ENCODE measurements around the gene YY1AP1. TPM values are rescaled to one million over a fixed set of nuclear protein-coding genes. Genes with fewer than 3 reads are reported as not detected.
"Not testable (repeated sequence)": the region's sequence is repeated elsewhere in the genome, so short reads cannot be mapped to it uniquely, and the experiment has no call there.

The YY1AP1 gene
- total RNA-seq, 1 experiment from 2014 or later = 37.6 TPM

- intact Hi-C loops (cut with micrococcal nuclease) = no loop called here
- peaks cover 35% of the 10 kb centered on the region; the same call in 1 of the 2 replicates for H3K36me3 ChIP-seq (ENCODE audit: low read depth, low read length)
- H3K27ac ChIP-seq (ENCODE audit: low read length) = no peak overlapping the region
- no peak overlapping the region for H3K9ac ChIP-seq (ENCODE audit: low read length)
- H3K4me3 ChIP-seq (ENCODE audit: low read length) = no peak overlapping the region
- H3K4me2 ChIP-seq (ENCODE audit: low read length) = no peak overlapping the region
- BruUV-seq (replicated peaks) = no TSS peak
- H3K27me3 ChIP-seq (ENCODE audit: low read length) = no peaks in the 10 kb centered on the region
- CTCF ChIA-PET = no interaction called here
- no peak for TF ChIP-seq EZH2 (IDR thresholded peaks at IDR 0.05; ENCODE audit: low read length, unreplicated experiment)
- TF ChIP-seq, protein P1, sequence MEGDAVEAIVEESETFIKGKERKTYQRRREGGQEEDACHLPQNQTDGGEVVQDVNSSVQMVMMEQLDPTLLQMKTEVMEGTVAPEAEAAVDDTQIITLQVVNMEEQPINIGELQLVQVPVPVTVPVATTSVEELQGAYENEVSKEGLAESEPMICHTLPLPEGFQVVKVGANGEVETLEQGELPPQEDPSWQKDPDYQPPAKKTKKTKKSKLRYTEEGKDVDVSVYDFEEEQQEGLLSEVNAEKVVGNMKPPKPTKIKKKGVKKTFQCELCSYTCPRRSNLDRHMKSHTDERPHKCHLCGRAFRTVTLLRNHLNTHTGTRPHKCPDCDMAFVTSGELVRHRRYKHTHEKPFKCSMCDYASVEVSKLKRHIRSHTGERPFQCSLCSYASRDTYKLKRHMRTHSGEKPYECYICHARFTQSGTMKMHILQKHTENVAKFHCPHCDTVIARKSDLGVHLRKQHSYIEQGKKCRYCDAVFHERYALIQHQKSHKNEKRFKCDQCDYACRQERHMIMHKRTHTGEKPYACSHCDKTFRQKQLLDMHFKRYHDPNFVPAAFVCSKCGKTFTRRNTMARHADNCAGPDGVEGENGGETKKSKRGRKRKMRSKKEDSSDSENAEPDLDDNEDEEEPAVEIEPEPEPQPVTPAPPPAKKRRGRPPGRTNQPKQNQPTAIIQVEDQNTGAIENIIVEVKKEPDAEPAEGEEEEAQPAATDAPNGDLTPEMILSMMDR (conservative IDR thresholded peaks at IDR 0.05; ENCODE audit: low read depth, low read length) = no peak
- TF ChIP-seq EZH2phosphoT487 (IDR thresholded peaks at IDR 0.05; ENCODE audit: borderline replicate concordance, low read length) = no peak
- no peaks in the 10 kb centered on the region for H3F3A ChIP-seq (ENCODE audit: low read length, unreplicated experiment)
- POLR2A ChIA-PET (ENCODE audit: unreplicated experiment) = no interaction called here
- no peaks in the 10 kb centered on the region for H3K9me2 ChIP-seq (replicated peaks; ENCODE audit: low read length)
- H3K79me2 ChIP-seq (ENCODE audit: low read length) = peaks cover 13% of the 10 kb centered on the region; the same call in 1 of the 2 replicates
- DNase-seq (no peak), ATAC-seq (no peak)
- H4K20me1 ChIP-seq (ENCODE audit: low read length) = no peaks in the 10 kb centered on the region
- H2AFZ ChIP-seq (ENCODE audit: low read length) = no peak overlapping the region
- no peaks in the 10 kb centered on the region for H3K4me1 ChIP-seq (ENCODE audit: insufficient read depth, low read length)
- no peaks in the 10 kb centered on the region for H3K9me3 ChIP-seq (ENCODE audit: low read length)
Observed at GRCh38 chr1:155717041-155717440, 28.5 kb upstream of the YY1AP1 start.

DNA sequence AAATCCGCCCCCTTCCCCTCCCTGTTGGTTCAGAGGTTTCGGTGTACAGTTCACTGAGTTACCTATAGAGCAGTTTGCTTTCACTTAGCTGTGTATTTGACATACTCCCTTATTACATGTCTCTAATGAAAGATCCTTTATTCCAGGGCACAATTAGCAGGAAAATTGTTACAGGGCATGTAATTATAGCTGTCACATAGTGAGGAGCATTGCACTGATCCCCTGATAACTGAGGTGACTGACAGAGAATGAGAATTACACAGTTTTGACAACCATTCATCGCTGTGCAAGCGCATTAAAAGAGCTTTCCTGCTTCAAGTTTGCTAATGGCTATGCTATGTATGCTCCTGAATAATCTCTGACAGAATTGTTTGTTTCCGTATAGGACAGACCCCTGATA is 27.2 kb upstream of the YY1AP1 start:
- H3K9me2 ChIP-seq (replicated peaks; ENCODE audit: low read length) = no peaks in the 10 kb centered on the region
- no peak for TF ChIP-seq EZH2phosphoT487 (IDR thresholded peaks at IDR 0.05; ENCODE audit: borderline replicate concordance, low read length)
- TF ChIP-seq EZH2 (IDR thresholded peaks at IDR 0.05; ENCODE audit: low read length, unreplicated experiment) = no peak
- TF ChIP-seq, protein P1 (conservative IDR thresholded peaks at IDR 0.05; ENCODE audit: low read depth, low read length) = no peak
- H3K4me2 ChIP-seq (ENCODE audit: low read length) = no peak overlapping the region
- H3K4me1 ChIP-seq (ENCODE audit: insufficient read depth, low read length) = no peaks in the 10 kb centered on the region
- no peak overlapping the region for H2AFZ ChIP-seq (ENCODE audit: low read length)
- BruUV-seq (replicated peaks) = no TSS peak
- no peak for DNase-seq
- H4K20me1 ChIP-seq (ENCODE audit: low read length) = no peaks in the 10 kb centered on the region
- POLR2A ChIA-PET (ENCODE audit: unreplicated experiment) = no interaction called here
- no peaks in the 10 kb centered on the region for H3K27me3 ChIP-seq (ENCODE audit: low read length)
- no peaks in the 10 kb centered on the region for H3K9me3 ChIP-seq (ENCODE audit: low read length)
- no peak overlapping the region for H3K27ac ChIP-seq (ENCODE audit: low read length)
- no peak for ATAC-seq
- CTCF ChIA-PET = no interaction called here
- no peaks in the 10 kb centered on the region for H3F3A ChIP-seq (ENCODE audit: low read length, unreplicated experiment)
- no peak overlapping the region for H3K4me3 ChIP-seq (ENCODE audit: low read length)
- H3K79me2 ChIP-seq (ENCODE audit: low read length) = peaks cover 13% of the 10 kb centered on the region; the same call in 1 of the 2 replicates
- intact Hi-C loops (cut with micrococcal nuclease) = no loop called here
- no peak overlapping the region for H3K9ac ChIP-seq (ENCODE audit: low read length)
- H3K36me3 ChIP-seq (ENCODE audit: low read depth, low read length) = peaks cover 33% of the 10 kb centered on the region; the same call in 1 of the 2 replicates

DNA sequence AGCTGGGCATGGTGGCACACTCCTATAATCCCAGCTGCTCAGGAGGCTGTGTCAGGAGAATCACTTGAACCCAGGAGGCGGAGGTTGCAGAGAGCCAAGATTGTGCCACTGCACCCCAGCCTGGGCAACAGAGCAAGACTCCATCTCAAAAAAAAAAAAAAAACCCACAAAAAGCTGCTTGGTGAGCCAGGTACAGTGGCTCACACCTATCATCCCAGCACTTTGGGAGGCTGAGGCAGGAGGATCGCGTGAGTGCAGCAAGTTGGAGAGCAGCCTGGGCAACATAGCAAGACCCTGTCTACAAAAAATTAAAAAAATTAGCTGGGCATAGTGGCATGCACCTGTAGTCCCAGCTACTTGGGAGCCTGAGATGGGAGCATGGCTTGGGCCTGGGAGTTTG is 26.5 kb upstream of the YY1AP1 start:
- H3K9ac ChIP-seq (ENCODE audit: low read length); H3F3A ChIP-seq (ENCODE audit: low read length, unreplicated experiment); POLR2A ChIA-PET (ENCODE audit: unreplicated experiment); H3K4me3 ChIP-seq (ENCODE audit: low read length); H3K4me2 ChIP-seq (ENCODE audit: low read length); H3K9me3 ChIP-seq (ENCODE audit: low read length); H3K9me2 ChIP-seq (replicated peaks; ENCODE audit: low read length); ATAC-seq; H2AFZ ChIP-seq (ENCODE audit: low read length); DNase-seq; H3K4me1 ChIP-seq (ENCODE audit: insufficient read depth, low read length); BruUV-seq (replicated peaks); H4K20me1 ChIP-seq (ENCODE audit: low read length); CTCF ChIA-PET; intact Hi-C loops (cut with micrococcal nuclease); H3K27me3 ChIP-seq (ENCODE audit: low read length); H3K27ac ChIP-seq (ENCODE audit: low read length): not testable (repeated sequence)
- H3K36me3 ChIP-seq (ENCODE audit: low read depth, low read length) = peaks cover 33% of the 10 kb centered on the region; the same call in 1 of the 2 replicates
- H3K79me2 ChIP-seq (ENCODE audit: low read length) = peaks cover 13% of the 10 kb centered on the region; the same call in 1 of the 2 replicates

Measured in PC-3 (cell line).